ENCODE measurements around the gene HTR1D. TPM values are rescaled to one million over a fixed set of nuclear protein-coding genes. Genes with fewer than 3 reads are reported as not detected.

The HTR1D gene
- total RNA-seq, 1 experiment from 2014 or later: 3.1 TPM

DNA sequence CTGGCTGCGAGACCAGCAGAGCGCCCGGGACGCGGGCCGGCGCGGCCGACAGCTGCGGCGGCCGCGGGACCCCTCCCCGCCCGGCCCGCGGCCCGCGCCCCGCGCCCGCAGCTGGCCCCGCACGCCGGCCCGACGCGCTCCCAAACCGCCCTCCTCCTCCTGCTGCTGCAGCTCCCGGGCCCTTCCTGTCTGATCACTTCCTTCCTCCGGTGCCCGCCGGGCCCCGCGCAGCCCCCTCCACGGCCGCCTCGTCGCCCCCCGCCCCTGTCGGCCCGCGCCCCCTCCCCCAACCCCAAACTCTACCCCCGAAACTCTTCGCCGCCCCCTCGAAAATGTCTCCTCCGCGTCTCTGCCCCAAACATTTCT lies 49.2 kb downstream of the HTR1D start:
- Histone ChIP-seq H3K18ac (ENCODE audit: insufficient read length, low read depth, low read length) (peak overlapping the region; percentile 90), H4K91ac (ENCODE audit: insufficient read length, low read depth, low read length) (no peak overlapping the region), H3K4ac (ENCODE audit: low read depth, low read length) (no peak overlapping the region), H4K20me1 (ENCODE audit: control insufficient read depth, insufficient read depth, insufficient read length) (no peaks in the 10 kb centered on the region), H2BK15ac (ENCODE audit: low read depth, low read length) (no peak overlapping the region; the same call in 1 of the 2 replicates), H2AFZ (ENCODE audit: low read length) (no peak overlapping the region), H3K79me1 (ENCODE audit: insufficient read depth, low read depth, low read length, poor library complexity, severe bottlenecking) (peaks cover 2% of the 10 kb centered on the region), H2AK5ac (ENCODE audit: insufficient read length, low read length) (no peak overlapping the region), H2BK20ac (ENCODE audit: low read depth, low read length, poor library complexity, severe bottlenecking) (no peak overlapping the region), H3K9ac (ENCODE audit: extremely low read depth, insufficient read length, low read length) (peak overlapping the region; percentile 94), H3K27ac (ENCODE audit: insufficient read length, low read depth, low read length) (peak overlapping the region; percentile 82), H3K9me3 (ENCODE audit: control insufficient read depth, low read depth, low read length) (no peaks in the 10 kb centered on the region), H2BK120ac (ENCODE audit: low read depth, low read length, poor library complexity, severe bottlenecking) (no peak overlapping the region), H3K27me3 (ENCODE audit: insufficient read depth, low read length) (no peaks in the 10 kb centered on the region; the same call in 1 of the 2 replicates), H4K5ac (ENCODE audit: insufficient read length, low read depth, low read length) (no peak overlapping the region), H2BK5ac (ENCODE audit: insufficient read length, low read length) (no peak overlapping the region), H3K79me2 (ENCODE audit: insufficient read depth, low read length) (peaks cover 28% of the 10 kb centered on the region; the same call in 1 of the 2 replicates), H4K8ac (replicated peaks; ENCODE audit: insufficient read length, low read depth, low read length) (no peak overlapping the region), H2BK12ac (ENCODE audit: insufficient read length, low read depth, low read length) (peak overlapping the region; percentile 74), H3K4me1 (ENCODE audit: insufficient read depth, low read length) (no peaks in the 10 kb centered on the region; the same call in 1 of the 2 replicates), H3K23ac (ENCODE audit: insufficient read length, low read depth, low read length) (no peak overlapping the region), H3K14ac (ENCODE audit: insufficient read depth, low read length) (peak overlapping the region; percentile 97; the same call in 1 of the 2 replicates), H3K23me2 (ENCODE audit: insufficient read length, low read depth, low read length, poor library complexity, severe bottlenecking) (peaks cover 6% of the 10 kb centered on the region), H3K56ac (ENCODE audit: insufficient read length, low read depth, low read length) (no peak overlapping the region), H3T11ph (ENCODE audit: low read length) (no peak overlapping the region), H3K4me2 (ENCODE audit: insufficient read depth, insufficient read length, low read length) (peak overlapping the region; percentile 78)
- peak overlapping the region; percentile 98 to 99 (median 99) for H3K27ac Mint-ChIP-seq
- H3K27me3 Mint-ChIP-seq (ENCODE audit: low read depth): peaks cover 2% of the 10 kb centered on the region; the same call in 1 of the 2 replicates
- TF ChIP-seq, protein P1, sequence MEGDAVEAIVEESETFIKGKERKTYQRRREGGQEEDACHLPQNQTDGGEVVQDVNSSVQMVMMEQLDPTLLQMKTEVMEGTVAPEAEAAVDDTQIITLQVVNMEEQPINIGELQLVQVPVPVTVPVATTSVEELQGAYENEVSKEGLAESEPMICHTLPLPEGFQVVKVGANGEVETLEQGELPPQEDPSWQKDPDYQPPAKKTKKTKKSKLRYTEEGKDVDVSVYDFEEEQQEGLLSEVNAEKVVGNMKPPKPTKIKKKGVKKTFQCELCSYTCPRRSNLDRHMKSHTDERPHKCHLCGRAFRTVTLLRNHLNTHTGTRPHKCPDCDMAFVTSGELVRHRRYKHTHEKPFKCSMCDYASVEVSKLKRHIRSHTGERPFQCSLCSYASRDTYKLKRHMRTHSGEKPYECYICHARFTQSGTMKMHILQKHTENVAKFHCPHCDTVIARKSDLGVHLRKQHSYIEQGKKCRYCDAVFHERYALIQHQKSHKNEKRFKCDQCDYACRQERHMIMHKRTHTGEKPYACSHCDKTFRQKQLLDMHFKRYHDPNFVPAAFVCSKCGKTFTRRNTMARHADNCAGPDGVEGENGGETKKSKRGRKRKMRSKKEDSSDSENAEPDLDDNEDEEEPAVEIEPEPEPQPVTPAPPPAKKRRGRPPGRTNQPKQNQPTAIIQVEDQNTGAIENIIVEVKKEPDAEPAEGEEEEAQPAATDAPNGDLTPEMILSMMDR (conservative IDR thresholded peaks at IDR 0.05): no peak
- 0 out of 5 replicates have a peak, but pooled peaks cover 0 to 2% of the 10 kb centered on the region in 2 experiments for H3K9me3 Mint-ChIP-seq
- H3K36me3 Mint-ChIP-seq (ENCODE audit: insufficient read depth in 1 of 3, low read depth in 3 of 3): peaks cover 0 to 7% (median 2%) of the 10 kb centered on the region in 3 experiments; a peak in 4 of 7 replicates
- H3K4me3 Mint-ChIP-seq: peak overlapping the region; percentile 97 to 98
- peaks cover 32 to 40% of the 10 kb centered on the region in 2 experiments for H3K4me1 Mint-ChIP-seq
- peak; percentile 36 for DNase-seq
- no CpG with 5 or more reads among the region's 49 CpGs for WGBS (ENCODE audit: extremely low coverage, insufficient read length, low lambda C conversion rate)

All from H9 (cell line).